COLO829 (cell line): ENCODE results near the gene DLG5.

ENCODE experiments used
- DNase-seq: peaks from one replicate; pipeline ENCODE4 v3.0.0; 2012; ENCODE audit warnings: low spot score

DLG5 gene, protein sequence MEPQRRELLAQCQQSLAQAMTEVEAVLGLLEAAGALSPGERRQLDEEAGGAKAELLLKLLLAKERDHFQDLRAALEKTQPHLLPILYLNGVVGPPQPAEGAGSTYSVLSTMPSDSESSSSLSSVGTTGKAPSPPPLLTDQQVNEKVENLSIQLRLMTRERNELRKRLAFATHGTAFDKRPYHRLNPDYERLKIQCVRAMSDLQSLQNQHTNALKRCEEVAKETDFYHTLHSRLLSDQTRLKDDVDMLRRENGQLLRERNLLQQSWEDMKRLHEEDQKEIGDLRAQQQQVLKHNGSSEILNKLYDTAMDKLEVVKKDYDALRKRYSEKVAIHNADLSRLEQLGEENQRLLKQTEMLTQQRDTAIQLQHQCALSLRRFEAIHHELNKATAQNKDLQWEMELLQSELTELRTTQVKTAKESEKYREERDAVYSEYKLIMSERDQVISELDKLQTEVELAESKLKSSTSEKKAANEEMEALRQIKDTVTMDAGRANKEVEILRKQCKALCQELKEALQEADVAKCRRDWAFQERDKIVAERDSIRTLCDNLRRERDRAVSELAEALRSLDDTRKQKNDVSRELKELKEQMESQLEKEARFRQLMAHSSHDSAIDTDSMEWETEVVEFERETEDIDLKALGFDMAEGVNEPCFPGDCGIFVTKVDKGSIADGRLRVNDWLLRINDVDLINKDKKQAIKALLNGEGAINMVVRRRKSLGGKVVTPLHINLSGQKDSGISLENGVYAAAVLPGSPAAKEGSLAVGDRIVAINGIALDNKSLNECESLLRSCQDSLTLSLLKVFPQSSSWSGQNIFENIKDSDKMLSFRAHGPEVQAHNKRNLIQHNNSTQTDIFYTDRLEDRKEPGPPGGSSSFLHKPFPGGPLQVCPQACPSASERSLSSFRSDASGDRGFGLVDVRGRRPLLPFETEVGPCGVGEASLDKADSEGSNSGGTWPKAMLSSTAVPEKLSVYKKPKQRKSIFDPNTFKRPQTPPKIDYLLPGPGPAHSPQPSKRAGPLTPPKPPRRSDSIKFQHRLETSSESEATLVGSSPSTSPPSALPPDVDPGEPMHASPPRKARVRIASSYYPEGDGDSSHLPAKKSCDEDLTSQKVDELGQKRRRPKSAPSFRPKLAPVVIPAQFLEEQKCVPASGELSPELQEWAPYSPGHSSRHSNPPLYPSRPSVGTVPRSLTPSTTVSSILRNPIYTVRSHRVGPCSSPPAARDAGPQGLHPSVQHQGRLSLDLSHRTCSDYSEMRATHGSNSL (N-terminal part only)

GRCh38 chr10:77926566-77927401 lies at the start of gene DLG5:
DLG5 (minus strand) TSS chr10:77926755; CDS start chr10:77926520, 235 bp downstream.
- DNase-seq = no peak

GRCh38 chr10:77975086-77975666 lies 48.6 kb upstream of the DLG5 start:
- DNase-seq = no peak

GRCh38 chr10:77974396-77975074 lies 48.0 kb upstream of the DLG5 start:
- DNase-seq = no peak

- DNase-seq = no peak
Observed at GRCh38 chr10:77973276-77973675, 46.7 kb upstream of the DLG5 start.

DNA sequence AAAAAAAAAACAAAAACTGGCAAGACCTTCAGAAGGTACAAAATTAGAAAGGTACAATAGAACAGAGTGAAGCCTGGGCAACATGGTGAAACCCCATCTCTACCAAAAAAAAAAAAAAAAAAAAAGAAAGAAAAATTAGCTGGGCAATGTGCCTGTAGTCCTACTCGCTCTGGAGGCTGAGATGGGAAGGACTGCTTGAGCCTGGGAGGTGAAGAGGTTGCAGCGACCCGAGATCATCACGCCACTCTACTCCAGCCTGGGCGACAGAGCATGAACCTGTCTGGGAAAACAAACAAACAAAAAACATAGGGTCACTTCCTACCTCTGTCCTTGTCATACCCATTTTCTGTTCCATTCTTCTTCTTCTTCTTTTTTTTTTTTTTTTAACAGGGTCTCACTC lies 45.6 kb upstream of the DLG5 start:
- no peak for DNase-seq

- no peak for DNase-seq
Observed at GRCh38 chr10:77971804-77972144, 45.2 kb upstream of the DLG5 start.

- peak; percentile 69 for DNase-seq
Observed at GRCh38 chr10:77970869-77971803, 44.6 kb upstream of the DLG5 start.

DNA sequence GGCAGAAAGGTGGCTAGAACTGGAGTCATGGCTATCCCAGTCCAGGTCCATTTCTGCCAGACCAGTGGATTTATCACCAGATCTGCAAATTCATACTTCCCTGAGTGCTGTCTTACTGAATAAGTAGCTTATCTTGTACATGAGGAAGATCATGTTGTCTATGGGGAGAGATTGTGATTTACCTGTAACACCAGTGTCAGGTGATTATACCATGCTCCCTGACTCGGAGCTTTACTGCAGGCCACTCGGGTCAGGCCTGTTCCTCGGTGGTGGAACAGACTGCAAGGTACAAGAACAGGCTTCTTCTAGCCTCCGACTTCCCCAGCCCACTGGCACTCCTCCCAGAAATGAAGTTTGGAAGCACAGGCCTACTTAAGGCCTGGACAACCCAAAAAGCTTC lies 42.6 kb upstream of the DLG5 start:
- DNase-seq = no peak

DNA sequence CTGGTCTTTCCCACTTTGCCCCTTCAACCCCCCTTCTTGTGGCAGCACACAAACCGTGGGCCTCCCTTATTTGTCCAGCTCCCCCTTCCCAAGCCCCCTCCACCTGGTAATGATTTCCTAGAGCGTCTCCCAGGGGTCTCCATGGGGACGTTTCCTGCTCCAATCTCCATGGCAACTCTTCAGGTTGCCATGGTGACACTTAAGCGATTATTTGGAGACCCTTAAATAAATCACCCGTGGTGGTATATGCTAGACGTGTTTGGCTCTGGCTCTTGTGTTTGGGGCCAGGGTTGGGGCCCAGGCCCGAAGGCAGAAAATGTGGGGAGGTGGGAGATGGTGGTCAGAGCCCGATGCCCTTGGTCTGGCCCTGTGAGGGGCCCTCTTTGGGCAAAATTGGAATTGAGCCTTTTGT lies 41.1 kb upstream of the DLG5 start:
- DNase-seq = no peak

DNA sequence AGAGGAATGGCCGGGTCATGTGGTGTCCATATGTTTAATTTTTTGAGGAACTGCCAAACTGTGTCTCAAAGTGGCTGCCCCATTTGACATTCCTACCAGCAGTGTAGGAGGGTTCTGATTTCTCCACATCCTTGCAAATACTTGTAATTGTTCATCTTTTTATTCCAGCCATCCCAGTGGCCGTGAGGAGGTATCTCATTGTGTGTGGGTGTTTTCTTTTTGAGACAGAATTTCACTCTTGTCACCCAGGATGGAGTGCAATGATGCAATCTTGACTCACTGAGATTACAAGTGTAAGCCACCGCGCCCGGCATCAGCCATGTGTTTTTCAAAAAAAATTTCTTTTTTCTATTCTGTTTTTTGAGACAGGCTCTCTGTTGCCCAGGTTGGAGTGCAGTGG lies 38.7 kb upstream of the DLG5 start:
- no peak for DNase-seq

- DNase-seq = no peak
Observed at GRCh38 chr10:77964811-77965210, 38.3 kb upstream of the DLG5 start.

DNA sequence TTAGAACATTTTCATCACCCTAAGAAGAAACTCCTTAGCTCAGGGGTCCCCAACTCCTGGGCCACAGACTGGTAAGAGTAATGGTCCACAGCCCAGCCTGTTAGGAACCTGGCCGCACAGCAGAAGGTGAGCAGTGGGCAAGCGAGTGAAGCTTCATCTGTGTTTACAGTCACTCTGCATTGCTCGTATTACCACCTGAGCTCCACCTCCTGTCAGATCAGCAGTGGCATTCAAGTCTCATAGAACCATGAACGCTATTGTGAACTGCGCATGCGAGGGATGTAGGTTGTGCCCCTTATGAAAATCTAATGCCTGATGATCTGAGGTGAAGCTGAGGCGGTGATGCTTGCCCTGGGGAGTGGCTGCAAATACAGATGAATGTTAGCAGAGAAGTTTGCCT lies 37.3 kb upstream of the DLG5 start:
- no peak for DNase-seq

GRCh38 chr10:77962350-77963146 lies 36.0 kb upstream of the DLG5 start:
- no peak for DNase-seq

DNA sequence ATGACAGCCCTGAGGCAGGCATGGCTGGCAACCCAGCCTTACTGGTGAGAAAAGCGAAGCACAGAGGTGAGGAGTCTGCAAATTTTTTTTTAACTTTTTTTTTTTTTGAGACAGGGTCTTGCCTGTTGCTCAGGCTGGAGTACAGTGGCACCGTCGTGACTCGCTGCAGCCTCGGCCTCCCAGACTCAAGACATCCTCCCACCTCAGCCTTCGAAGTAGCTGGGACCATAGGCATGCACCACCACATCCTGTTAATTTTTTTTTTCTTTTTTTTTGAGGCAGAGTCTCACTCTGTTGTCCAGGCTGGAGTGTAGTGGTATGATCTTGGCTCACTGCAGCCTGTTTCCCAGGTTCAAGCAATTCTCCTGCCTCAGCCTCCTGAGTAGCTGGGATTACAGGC lies 35.1 kb upstream of the DLG5 start:
- DNase-seq = no peak

GRCh38 chr10:77960829-77961329 lies 34.3 kb upstream of the DLG5 start:
- no peak for DNase-seq

DNA sequence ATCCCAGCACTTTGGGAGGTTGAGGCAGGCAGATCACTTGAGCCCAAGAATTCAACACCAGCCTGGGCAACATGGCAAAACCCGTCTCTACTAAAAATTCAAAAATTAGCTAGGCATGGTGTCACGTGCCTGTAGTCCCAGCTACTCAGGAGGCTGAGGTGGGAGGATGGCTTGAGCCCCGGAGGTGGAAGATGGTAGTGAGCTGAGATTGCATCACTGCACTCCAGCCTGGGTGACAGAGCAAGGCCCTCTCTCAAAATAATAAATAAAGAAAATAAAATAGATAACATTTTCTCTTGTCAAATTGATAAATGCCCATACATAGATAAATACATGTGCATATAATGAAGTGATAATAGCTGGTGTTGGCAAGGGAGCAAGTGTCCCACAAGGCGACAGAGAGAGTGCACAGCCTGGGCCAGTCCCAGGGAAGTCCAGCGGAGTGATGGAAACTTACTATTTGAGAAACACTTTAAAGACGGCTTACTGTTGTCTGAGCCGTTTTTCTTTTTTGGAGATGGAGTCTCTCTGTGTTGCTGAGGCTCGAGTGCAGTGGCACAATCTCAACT lies 33.4 kb upstream of the DLG5 start:
- DNase-seq = no peak

GRCh38 chr10:77959384-77959783 lies 32.8 kb upstream of the DLG5 start:
- DNase-seq = no peak

- no peak for DNase-seq
Observed at GRCh38 chr10:77955136-77955535, 28.6 kb upstream of the DLG5 start.
